Endothelial cell of umbilical vein (primary cell): Measurements from ENCODE around the gene CCDC7.

Experiments used
- CTCF ChIP-seq, 2 donors: IDR thresholded peaks; 1 replicate in 1 of 2; 2 replicates in 1 of 2; pipeline ENCODE4 v1.5.1; 2011; ENCODE audit warnings: low read length in 2 of 2, mild to moderate bottlenecking in 2 of 2, moderate library complexity in 2 of 2, control low read depth in 1 of 2, inconsistent platforms in 1 of 2, low read depth in 1 of 2; ENCODE audit not compliant: insufficient read depth in 1 of 2; ENCODE audit errors: extremely low read depth in 1 of 2
- EZH2 ChIP-seq: IDR thresholded peaks from 2 replicates; pipeline ENCODE4 v1.6.1; 2012; ENCODE audit warnings: borderline replicate concordance, low read depth, mild to moderate bottlenecking, moderate library complexity, low read length, inconsistent platforms; ENCODE audit not compliant: severe bottlenecking
- POLR2AphosphoS5 ChIP-seq: IDR thresholded peaks from 2 replicates; pipeline ENCODE4 v1.6.1; 2012; ENCODE audit warnings: low read depth, mild to moderate bottlenecking, control low read depth, low read length, moderate library complexity; ENCODE audit not compliant: insufficient read depth

- TF ChIP-seq CTCF (IDR thresholded peaks at IDR 0.05; ENCODE audit: extremely low read depth in 1 of 2, insufficient read depth in 1 of 2, low read depth in 1 of 2, low read length in 2 of 2) = no peak
- no peak for TF ChIP-seq EZH2
- TF ChIP-seq POLR2AphosphoS5 = no peak
Measured at GRCh38 chr10:32621969-32622368, 176.0 kb downstream of the CCDC7 start.
